Endothelial cell of umbilical vein (primary cell): ENCODE results near the gene FNDC8. TPM values are rescaled to one million over a fixed set of nuclear protein-coding genes. Genes with fewer than 3 reads are reported as not detected.
"Not testable (repeated sequence)": the region's sequence is repeated elsewhere in the genome, so short reads cannot be mapped to it uniquely, and the experiment has no call there.

Source experiments
- BruUV-seq: library from RNA; stranded (reverse); fragments of 400-500 nt; replicated peaks from 2 replicates; lab custom pipeline; 2021; lab: Mats Ljungman, UMichigan
- CTCF ChIA-PET: fragments of 300-600, 350-600 bp; sonication (Branson Sonifier 250); formaldehyde crosslinking; loops from one replicate; lab custom pipeline; 2021; ENCODE audit warnings: antibody characterized with exemption, inconsistent platforms; lab: Charles Lee
- POLR2A ChIA-PET: fragments of 300-600, 350-600 bp; sonication (Branson Sonifier 250); formaldehyde crosslinking; loops from one replicate; lab custom pipeline; 2021; ENCODE audit warnings: antibody characterized with exemption, inconsistent platforms; lab: Charles Lee
- DNase-seq: peaks from one replicate; pipeline ENCODE4 v3.0.0-alpha.2; 2011; ENCODE audit warnings: low read depth, low spot score
- FAIRE-seq: peaks from 2 replicates; lab custom pipeline; 2011; peaks lifted over from hg19 to GRCh38; lab: Jason Lieb, UNC
- H2AFZ ChIP-seq: 2 replicates; pipeline ENCODE4 v1.6.0; 2012; ENCODE audit warnings: low read depth, low read length, control low read depth, inconsistent platforms
- H3K27ac ChIP-seq: 2 replicates; pipeline ENCODE4 v1.5.1; 2011; ENCODE audit warnings: low read depth, mild to moderate bottlenecking, control low read depth, low read length, moderate library complexity; ENCODE audit not compliant: insufficient read depth
- H3K27me3 ChIP-seq, 2 experiments: 2 replicates each; pipeline versions ENCODE4 v1.6.0 to v1.6.1; 2011; ENCODE audit warnings: low read length in 2 of 2, mixed read lengths in 1 of 2; ENCODE audit not compliant: control insufficient read depth in 2 of 2, insufficient read depth in 2 of 2
- H3K36me3 ChIP-seq, 2 experiments: 2 replicates in 1 of 2; 3 replicates in 1 of 2; pipeline ENCODE4 v1.5.1; 2011; ENCODE audit warnings: low read length in 2 of 2, mild to moderate bottlenecking in 1 of 2, moderate library complexity in 1 of 2; ENCODE audit not compliant: control insufficient read depth in 2 of 2, insufficient read depth in 2 of 2; ENCODE audit errors: extremely low read depth in 1 of 2
- H3K4me1 ChIP-seq: 3 replicates; pipeline ENCODE4 v1.5.1; 2011; ENCODE audit warnings: mild to moderate bottlenecking, low read length; ENCODE audit not compliant: control insufficient read depth, insufficient read depth; ENCODE audit errors: extremely low read depth
- H3K4me2 ChIP-seq: 2 replicates; pipeline ENCODE4 v1.6.1; 2011; ENCODE audit warnings: low read length, control low read depth, mixed read lengths; ENCODE audit not compliant: insufficient read depth
- H3K4me3 ChIP-seq, 3 experiments: fragments of 200-600 bp in 1 of 3; sonication (generic), shearing (Covaris generic) in 1 of 3; replicated peaks in 1 of 3; 2 replicates each; pipeline ENCODE4 v1.5.1; 2011 to 2016; ENCODE audit warnings: control low read depth in 3 of 3, low read length in 3 of 3, mild to moderate bottlenecking in 2 of 3, inconsistent platforms in 1 of 3, low read depth in 1 of 3, moderate library complexity in 1 of 3; ENCODE audit not compliant: insufficient read depth in 1 of 3
- H3K79me2 ChIP-seq: 2 replicates; pipeline ENCODE4 v1.6.0; 2012; ENCODE audit warnings: low read length, inconsistent platforms; ENCODE audit not compliant: control insufficient read depth, insufficient read depth
- H3K9ac ChIP-seq: replicated peaks from 2 replicates; pipeline ENCODE3; 2011; ENCODE audit warnings: low read length, control low read depth; ENCODE audit not compliant: insufficient read depth; ENCODE audit errors: extremely low read depth
- H3K9me1 ChIP-seq: replicated peaks from 3 replicates; pipeline ENCODE4 v1.6.0; 2011; ENCODE audit warnings: mild to moderate bottlenecking, low read length; ENCODE audit not compliant: control insufficient read depth, insufficient read depth; ENCODE audit errors: extremely low read depth
- H3K9me3 ChIP-seq: replicated peaks from 2 replicates; pipeline ENCODE4 v1.5.1; 2012; ENCODE audit warnings: low read length, inconsistent platforms; ENCODE audit not compliant: control insufficient read depth, insufficient read depth
- H4K20me1 ChIP-seq: replicated peaks from 2 replicates; pipeline ENCODE3; 2011; ENCODE audit warnings: mild to moderate bottlenecking, low read length; ENCODE audit not compliant: control insufficient read depth, insufficient read depth; ENCODE audit errors: extremely low read depth
- CTCF ChIP-seq, 2 donors: IDR thresholded peaks; 1 replicate in 1 of 2; 2 replicates in 1 of 2; pipeline ENCODE4 v1.5.1; 2011; ENCODE audit warnings: low read length in 2 of 2, mild to moderate bottlenecking in 2 of 2, moderate library complexity in 2 of 2, control low read depth in 1 of 2, inconsistent platforms in 1 of 2, low read depth in 1 of 2; ENCODE audit not compliant: insufficient read depth in 1 of 2; ENCODE audit errors: extremely low read depth in 1 of 2
- EZH2 ChIP-seq: IDR thresholded peaks from 2 replicates; pipeline ENCODE4 v1.6.1; 2012; ENCODE audit warnings: borderline replicate concordance, low read depth, mild to moderate bottlenecking, moderate library complexity, low read length, inconsistent platforms; ENCODE audit not compliant: severe bottlenecking
- FOS ChIP-seq: IDR thresholded peaks from 2 replicates; pipeline ENCODE4 v1.6.1; 2011; ENCODE audit warnings: mild to moderate bottlenecking, low read length, moderate library complexity, borderline replicate concordance; ENCODE audit not compliant: insufficient read depth
- GATA2 ChIP-seq: IDR thresholded peaks from 2 replicates; pipeline ENCODE4 v1.7.0; 2011; ENCODE audit warnings: low read depth, mild to moderate bottlenecking, moderate library complexity, mixed read lengths, low read length; ENCODE audit not compliant: insufficient read length, insufficient read depth
- JUN ChIP-seq: IDR thresholded peaks from 2 replicates; pipeline ENCODE4 v1.6.1; 2011; ENCODE audit warnings: borderline replicate concordance, low read depth; ENCODE audit not compliant: insufficient read length, insufficient read depth
- MAX ChIP-seq: IDR thresholded peaks from 2 replicates; pipeline ENCODE4 v1.6.1; 2011; ENCODE audit not compliant: insufficient read depth, insufficient read length
- MYC ChIP-seq: IDR thresholded peaks from one replicate; pipeline ENCODE4 v1.6.1; 2011; ENCODE audit warnings: mild to moderate bottlenecking, low read depth, low read length
- POLR2A ChIP-seq: IDR thresholded peaks from 2 replicates; pipeline ENCODE4 v1.6.1; 2012; ENCODE audit warnings: low read depth, mild to moderate bottlenecking, control low read depth, low read length
- POLR2AphosphoS5 ChIP-seq: IDR thresholded peaks from 2 replicates; pipeline ENCODE4 v1.6.1; 2012; ENCODE audit warnings: low read depth, mild to moderate bottlenecking, control low read depth, low read length, moderate library complexity; ENCODE audit not compliant: insufficient read depth
- dilution Hi-C: fragments of 300-500 bp; cut with MboI; formaldehyde crosslinking; loops from one replicate; pipeline ENCODE4 v1.15.0; 2019; ENCODE audit warnings: low sequenced_read_pairs; ENCODE audit not compliant: extremely low pct_ligation_motif_present
- intact Hi-C: fragments of 100-400 bp; cut with micrococcal nuclease; formaldehyde crosslinking; loops from one replicate; pipeline ENCODE4 v1.10.0; 2022
- polyA plus RNA-seq, 4 experiments: library from polyadenylated mRNA; depleted of rRNA in 3 of 4; stranded (reverse) in 3 of 4; unstranded in 1 of 4; fragments of >200 nt; gene quantifications; 2 replicates each; pipeline versions ENCODE4 v1.2.1 to v1.2.3, GENCODE V29; 2011 to 2012; ENCODE audit warnings: missing spikeins in 1 of 4
- total RNA-seq: library from RNA; stranded (reverse); gene quantifications from 2 replicates; pipeline ENCODE4 v1.2.3, GENCODE V29; 2021

The FNDC8 gene
- total and polyA plus RNA-seq, 2 donors (not counting 3 experiments of a cell fraction or from before 2014, with no cell fraction given): not detected

- Histone ChIP-seq H4K20me1 (no peaks in the 10 kb centered on the region), H3K4me1 (no peaks in the 10 kb centered on the region), H3K27ac (no peak overlapping the region), H3K9ac (no peak overlapping the region), H3K36me3 (no peaks in the 10 kb centered on the region), H3K27me3 (peaks cover 4 to 9% of the 10 kb centered on the region in 2 experiments), H2AFZ (no peak overlapping the region), H3K4me3 (no peak overlapping the region), H3K79me2 (no peaks in the 10 kb centered on the region), H3K9me1 (no peaks in the 10 kb centered on the region), H3K9me3 (no peaks in the 10 kb centered on the region), H3K4me2 (no peak overlapping the region)
- ChIA-PET POLR2A (no interaction called here), CTCF (interaction anchor here (1.2 kb wide), 1 partner anchor 8 kb away, joined by 4 read pairs; no protein-coding TSS in a partner anchor)
- TF ChIP-seq POLR2A (no peak), EZH2 (no peak), CTCF (IDR thresholded peaks at IDR 0.05; ENCODE audit: extremely low read depth in 1 of 2, insufficient read depth in 1 of 2, low read depth in 1 of 2, low read length in 2 of 2) (no peak), POLR2AphosphoS5 (no peak), GATA2 (no peak), FOS (no peak), JUN (no peak), MYC (no peak), MAX (no peak)
- intact Hi-C loops (loop anchor here (10.0 kb wide), 1 partner anchor 385 kb away; the partner anchor contains the start of gene SLFN12L), dilution Hi-C loops (no loop called here)
- DNase-seq (no peak), FAIRE-seq (no peak)
- BruUV-seq: no TSS peak
These were observed 28.5 kb downstream of the FNDC8 start for GRCh38 chr17:35149941-35150340.

- POLR2A ChIA-PET, FAIRE-seq, intact Hi-C loops, BruUV-seq, DNase-seq, H3K36me3 ChIP-seq, H3K4me2 ChIP-seq, H3K9me3 ChIP-seq, H3K4me3 ChIP-seq, CTCF ChIA-PET, H4K20me1 ChIP-seq, H2AFZ ChIP-seq, H3K9me1 ChIP-seq, H3K27ac ChIP-seq, H3K9ac ChIP-seq, H3K4me1 ChIP-seq, H3K27me3 ChIP-seq, dilution Hi-C loops, H3K79me2 ChIP-seq: not testable (repeated sequence)
These were observed 29.7 kb downstream of the FNDC8 start for GRCh38 chr17:35151080-35151479.
